ENCODE data around the gene PHB1. TPM values are rescaled to one million over a fixed set of nuclear protein-coding genes. Genes with fewer than 3 reads are reported as not detected.
"Not testable (repeated sequence)": the region's sequence is repeated elsewhere in the genome, so short reads cannot be mapped to it uniquely, and the experiment has no call there.

PHB1 gene
- total RNA-seq, 1 experiment from 2014 or later, result 249 TPM

DNA sequence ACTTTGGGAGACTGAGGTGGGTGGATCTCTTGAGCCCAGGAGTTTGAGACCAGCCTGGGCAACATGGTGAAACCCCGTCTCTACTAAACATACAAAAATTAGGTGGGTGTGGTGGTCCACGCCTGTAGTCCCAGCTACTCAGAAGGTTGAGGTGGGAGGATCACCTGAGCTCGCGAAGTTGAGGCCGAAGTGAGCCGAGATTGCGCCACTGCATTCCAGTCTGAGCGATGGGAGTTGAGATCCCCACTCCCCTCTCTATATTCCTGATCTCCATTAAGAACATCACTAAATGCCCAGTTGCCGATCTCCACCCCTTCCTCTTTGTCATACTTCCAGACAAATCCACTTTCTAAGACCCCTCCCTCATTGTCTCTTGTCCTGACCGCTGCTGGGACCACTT is 28.3 kb downstream of the PHB1 start:
- H3K27me3 ChIP-seq, result no peaks in the 10 kb centered on the region; the same call in 1 of the 2 replicates
- H3K4me1 ChIP-seq, result peaks cover 20% of the 10 kb centered on the region
- H3K36me3 ChIP-seq, result no peaks in the 10 kb centered on the region
- no peak overlapping the region for H3K27ac ChIP-seq
- H3K4me3 ChIP-seq, result no peak overlapping the region
- no peaks in the 10 kb centered on the region for H3K9me3 ChIP-seq (replicated peaks)
- DNase-seq, result no peak

DNA sequence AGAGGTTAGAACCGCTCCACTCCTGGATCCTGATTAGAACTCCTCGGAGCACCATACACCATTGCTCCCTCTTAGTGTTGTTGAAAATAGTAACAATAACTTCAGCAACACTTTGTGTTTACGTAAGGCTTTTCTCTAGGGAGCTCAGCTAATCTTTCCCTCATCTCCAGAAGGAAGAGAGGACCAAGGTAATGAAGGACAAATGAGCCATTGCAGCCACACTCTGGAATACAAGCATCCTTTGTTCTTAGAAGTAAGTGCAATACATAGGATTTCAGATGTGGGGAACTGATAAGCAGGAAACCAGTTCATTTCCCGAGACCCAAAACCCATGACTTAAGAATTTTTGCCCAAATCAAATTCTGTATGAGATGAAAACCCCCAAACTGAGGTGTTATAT is 29.7 kb downstream of the PHB1 start:
- no peaks in the 10 kb centered on the region for H3K36me3 ChIP-seq
- peaks cover 9% of the 10 kb centered on the region for H3K4me1 ChIP-seq
- H3K9me3 ChIP-seq (replicated peaks), result no peaks in the 10 kb centered on the region
- H3K27me3 ChIP-seq, result no peaks in the 10 kb centered on the region; the same call in 1 of the 2 replicates
- peak in 1 of 2 experiments; percentile 56 for DNase-seq
- no peak overlapping the region for H3K4me3 ChIP-seq
- no peak overlapping the region for H3K27ac ChIP-seq

DNA sequence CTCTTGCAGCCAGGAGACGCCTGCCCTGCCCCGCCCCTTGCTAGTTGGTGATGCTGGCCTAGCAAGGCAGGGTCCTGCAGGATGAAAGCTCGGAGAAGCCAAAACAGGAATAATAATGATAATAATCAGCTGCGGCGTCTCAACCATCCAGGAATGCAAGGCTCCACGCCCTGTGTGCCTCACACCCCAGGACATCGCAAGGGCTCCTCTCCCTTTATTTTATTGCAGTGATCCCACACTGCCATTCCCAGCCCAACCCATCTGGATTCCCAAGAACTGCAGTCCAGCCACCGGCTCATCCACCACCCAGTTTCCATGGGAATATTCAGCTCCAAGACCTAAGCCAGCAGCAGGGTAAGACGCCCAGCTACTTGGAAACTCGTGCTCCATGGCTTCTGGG is 31.6 kb downstream of the PHB1 start:
- H3K27ac ChIP-seq, result no peak overlapping the region
- no peaks in the 10 kb centered on the region for H3K9me3 ChIP-seq (replicated peaks)
- H3K36me3 ChIP-seq, result no peaks in the 10 kb centered on the region
- DNase-seq, result no peak
- H3K27me3 ChIP-seq, result no peaks in the 10 kb centered on the region; the same call in 1 of the 2 replicates
- no peak overlapping the region for H3K4me3 ChIP-seq
- H3K4me1 ChIP-seq, result peaks cover 7% of the 10 kb centered on the region

DNA sequence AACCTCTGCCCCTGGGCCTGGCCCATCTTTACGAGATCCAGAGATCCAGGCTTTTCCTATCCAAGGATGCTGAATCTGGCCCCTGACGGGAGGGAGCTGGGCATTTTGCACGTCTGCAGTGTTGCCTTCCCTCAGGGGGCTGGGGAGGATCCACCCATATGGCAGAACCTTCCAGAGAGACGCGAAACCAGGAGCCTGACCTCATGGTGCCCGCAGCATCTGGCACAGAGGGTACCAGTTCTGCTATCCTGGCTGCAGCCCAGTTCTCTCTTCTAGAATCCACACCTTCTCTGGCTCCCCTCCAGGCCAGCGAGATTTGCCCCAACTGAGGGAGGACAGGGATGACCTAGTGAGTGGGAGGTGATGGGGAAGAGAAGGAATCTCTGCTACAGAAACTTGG is 32.1 kb downstream of the PHB1 start:
- DNase-seq, result no peak

DNA sequence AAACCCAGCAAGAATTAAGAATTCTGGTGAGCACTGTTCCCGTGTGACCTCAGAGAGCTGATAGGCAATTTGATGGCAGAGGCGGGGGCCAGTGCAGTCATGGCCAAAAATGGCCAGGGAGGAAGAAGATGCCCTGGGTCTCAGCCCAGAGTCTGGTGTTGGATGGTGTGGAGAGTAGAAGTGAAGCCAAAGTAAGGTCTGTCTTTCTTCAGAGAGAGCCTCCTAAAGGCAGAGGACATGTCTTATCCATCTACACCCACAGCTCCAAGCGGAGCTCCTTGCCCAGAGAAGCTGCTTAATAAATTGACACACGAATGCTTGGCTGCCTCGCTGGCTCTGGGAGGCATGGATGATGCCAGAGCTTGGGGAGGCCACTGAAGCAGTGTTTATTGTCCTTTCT is 32.9 kb downstream of the PHB1 start:
- H3K27ac ChIP-seq, result no peak overlapping the region
- H3K9me3 ChIP-seq (replicated peaks), result no peaks in the 10 kb centered on the region
- no peak for DNase-seq
- no peak overlapping the region for H3K4me3 ChIP-seq
- H3K36me3 ChIP-seq, result no peaks in the 10 kb centered on the region
- H3K4me1 ChIP-seq, result peaks cover 7% of the 10 kb centered on the region
- H3K27me3 ChIP-seq, result no peaks in the 10 kb centered on the region; the same call in 1 of the 2 replicates

More for the DNA sequence above, 32.1 kb downstream of the PHB1 start:
- Histone ChIP-seq H3K27me3 (no peaks in the 10 kb centered on the region; the same call in 1 of the 2 replicates), H3K4me3 (no peak overlapping the region), H3K36me3 (no peaks in the 10 kb centered on the region), H3K4me1 (peaks cover 7% of the 10 kb centered on the region), H3K9me3 (replicated peaks) (no peaks in the 10 kb centered on the region), H3K27ac (no peak overlapping the region)

DNA sequence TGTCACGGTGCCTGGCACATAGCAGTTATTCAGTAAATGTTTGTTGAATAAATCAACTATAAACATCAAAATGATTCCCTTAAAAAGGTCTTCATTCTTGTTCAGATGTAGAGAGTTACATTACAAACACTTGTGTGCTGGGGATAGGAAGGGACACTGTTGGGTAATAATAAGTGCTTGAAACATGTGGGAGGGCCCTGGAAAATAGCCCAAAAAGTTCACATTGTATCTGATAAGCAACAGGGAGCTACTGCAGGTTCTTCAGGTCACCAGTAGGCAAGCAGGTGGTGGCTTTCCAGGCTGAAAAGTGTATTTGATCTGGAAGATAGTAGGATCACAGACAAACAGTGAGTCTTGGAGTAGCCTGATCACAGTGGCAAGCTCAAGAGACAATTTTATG is 33.6 kb downstream of the PHB1 start:
- no peaks in the 10 kb centered on the region for H3K9me3 ChIP-seq (replicated peaks)
- H3K4me1 ChIP-seq, result peaks cover 7% of the 10 kb centered on the region
- no peaks in the 10 kb centered on the region for H3K36me3 ChIP-seq
- DNase-seq, result no peak
- H3K27me3 ChIP-seq, result no peaks in the 10 kb centered on the region; the same call in 1 of the 2 replicates
- H3K4me3 ChIP-seq, result no peak overlapping the region
- no peak overlapping the region for H3K27ac ChIP-seq

DNA sequence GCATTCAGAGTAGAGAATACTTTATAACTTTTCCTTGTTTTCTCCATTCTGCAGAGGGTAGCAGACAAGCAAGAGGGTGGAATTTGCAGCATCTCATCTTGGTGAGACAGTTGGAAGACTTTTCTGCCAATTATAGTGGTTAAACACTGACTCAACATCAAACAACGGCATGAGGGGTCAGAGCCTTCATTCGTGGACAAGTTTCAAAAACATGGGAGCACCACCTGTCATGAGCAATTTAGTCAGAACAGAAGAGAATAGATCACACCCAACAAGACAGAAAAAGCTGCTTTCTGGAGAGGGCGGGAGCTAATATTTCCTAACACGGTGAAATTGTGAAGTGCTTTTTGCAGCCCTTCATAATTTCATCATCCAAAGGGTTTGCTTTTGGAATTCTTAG is 34.8 kb downstream of the PHB1 start:
- no peak overlapping the region for H3K27ac ChIP-seq
- DNase-seq, result no peak
- H3K4me1 ChIP-seq, result peaks cover 2% of the 10 kb centered on the region
- H3K4me3 ChIP-seq, result no peak overlapping the region
- H3K36me3 ChIP-seq, result no peaks in the 10 kb centered on the region
- H3K27me3 ChIP-seq, result no peaks in the 10 kb centered on the region; the same call in 1 of the 2 replicates
- H3K9me3 ChIP-seq (replicated peaks), result no peaks in the 10 kb centered on the region

DNA sequence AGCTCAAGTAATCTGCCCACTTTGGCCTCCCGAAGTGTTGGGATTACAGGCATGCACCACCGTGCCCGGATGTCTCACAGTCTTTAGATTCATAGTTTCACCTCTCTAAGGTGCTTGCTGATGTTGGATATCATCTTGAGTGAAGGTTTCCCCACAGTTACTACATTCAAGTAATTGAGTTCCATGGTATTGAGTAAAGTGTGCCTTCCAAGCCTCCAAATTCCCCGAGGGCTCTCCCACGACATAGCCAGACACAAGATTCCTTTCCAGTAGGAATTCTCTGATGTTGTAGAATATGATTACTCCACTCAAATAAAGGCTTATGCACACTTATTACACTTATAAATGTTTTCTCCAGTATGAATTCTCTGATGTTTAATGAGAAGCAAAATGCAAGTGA is 36.4 kb downstream of the PHB1 start:
- H3K4me1 ChIP-seq, result no peaks in the 10 kb centered on the region; the same call in 1 of the 2 replicates
- no peak for DNase-seq

DNA sequence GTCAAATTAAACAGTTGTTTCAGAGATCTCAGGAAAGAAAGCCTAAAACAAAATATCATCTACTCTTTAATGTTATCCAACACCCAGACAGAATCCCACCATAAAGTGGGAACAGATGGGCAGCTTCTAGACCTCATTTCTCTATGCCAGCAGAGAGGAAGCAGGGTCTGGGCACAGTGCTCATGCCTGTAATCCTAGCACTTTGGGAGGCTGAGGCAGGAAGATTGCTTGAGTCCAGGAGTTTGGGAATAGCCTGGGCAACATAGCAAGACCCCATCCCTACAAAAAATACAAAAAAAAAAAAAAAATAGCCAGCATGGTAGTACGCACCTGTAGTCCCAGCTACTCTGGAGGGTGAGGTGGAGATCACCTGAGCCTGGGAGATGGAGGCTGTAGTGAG is 39.1 kb downstream of the PHB1 start:
- Histone ChIP-seq H3K36me3 (no peaks in the 10 kb centered on the region), H3K27ac (no peak overlapping the region), H3K4me1 (no peaks in the 10 kb centered on the region; the same call in 1 of the 2 replicates), H3K4me3 (no peak overlapping the region), H3K27me3 (no peaks in the 10 kb centered on the region), H3K9me3 (replicated peaks) (no peaks in the 10 kb centered on the region)
- DNase-seq, result no peak

More for the DNA sequence above, 36.4 kb downstream of the PHB1 start:
- no peaks in the 10 kb centered on the region for H3K36me3 ChIP-seq
- no peak overlapping the region for H3K27ac ChIP-seq
- no peak overlapping the region for H3K4me3 ChIP-seq
- no peaks in the 10 kb centered on the region; the same call in 1 of the 2 replicates for H3K27me3 ChIP-seq
- H3K9me3 ChIP-seq (replicated peaks), result no peaks in the 10 kb centered on the region

DNA sequence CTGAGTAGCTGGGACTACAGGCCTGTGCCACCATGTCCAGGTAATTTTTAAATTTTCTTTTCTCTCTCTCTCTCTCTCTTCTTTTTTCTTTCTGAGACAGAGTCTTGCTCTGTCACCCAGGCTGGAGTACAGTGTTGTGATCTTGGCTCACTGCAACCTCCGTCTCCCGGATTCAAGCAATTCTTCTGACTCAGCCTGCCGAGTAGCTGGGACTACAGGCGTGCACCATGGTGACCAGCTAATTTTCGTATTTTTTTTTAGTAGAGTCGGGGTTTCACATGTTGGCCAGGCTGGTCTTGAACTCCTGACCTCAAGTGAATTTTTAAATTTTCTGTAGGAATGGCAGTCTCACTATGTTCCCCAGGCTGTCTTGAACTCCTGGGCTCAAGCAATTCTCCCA is 41.6 kb downstream of the PHB1 start:
- DNase-seq, result no peak
- H3K36me3 ChIP-seq, result no peaks in the 10 kb centered on the region
- no peaks in the 10 kb centered on the region for H3K9me3 ChIP-seq (replicated peaks)
- H3K27ac ChIP-seq, result no peak overlapping the region
- no peak overlapping the region for H3K4me3 ChIP-seq
- no peaks in the 10 kb centered on the region for H3K4me1 ChIP-seq
- no peaks in the 10 kb centered on the region for H3K27me3 ChIP-seq

DNA sequence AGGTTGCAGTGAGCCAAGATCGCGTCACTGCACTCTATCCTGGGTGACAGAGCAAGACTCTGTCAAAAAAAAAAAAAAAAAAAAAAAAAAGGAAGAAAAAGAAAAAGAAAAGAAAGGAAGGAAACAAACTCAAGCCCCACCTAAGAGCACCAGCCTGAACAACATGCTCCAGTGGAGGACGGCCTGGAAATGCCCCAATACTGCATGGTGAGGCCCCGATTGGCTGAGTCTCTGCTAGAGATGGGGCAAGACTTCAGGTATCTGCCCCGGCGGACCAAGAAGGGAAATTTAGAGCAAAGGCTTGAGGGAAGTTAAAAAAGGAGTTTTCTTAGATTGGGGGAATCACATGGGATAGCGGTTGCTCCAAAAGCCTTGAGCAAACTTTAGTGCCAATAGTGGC is 42.3 kb downstream of the PHB1 start:
- Histone ChIP-seq H3K9me3 (replicated peaks) (no peaks in the 10 kb centered on the region), H3K4me3 (no peak overlapping the region), H3K27ac (no peak overlapping the region), H3K4me1 (no peaks in the 10 kb centered on the region), H3K27me3 (no peaks in the 10 kb centered on the region), H3K36me3 (no peaks in the 10 kb centered on the region)
- no peak for DNase-seq

DNA sequence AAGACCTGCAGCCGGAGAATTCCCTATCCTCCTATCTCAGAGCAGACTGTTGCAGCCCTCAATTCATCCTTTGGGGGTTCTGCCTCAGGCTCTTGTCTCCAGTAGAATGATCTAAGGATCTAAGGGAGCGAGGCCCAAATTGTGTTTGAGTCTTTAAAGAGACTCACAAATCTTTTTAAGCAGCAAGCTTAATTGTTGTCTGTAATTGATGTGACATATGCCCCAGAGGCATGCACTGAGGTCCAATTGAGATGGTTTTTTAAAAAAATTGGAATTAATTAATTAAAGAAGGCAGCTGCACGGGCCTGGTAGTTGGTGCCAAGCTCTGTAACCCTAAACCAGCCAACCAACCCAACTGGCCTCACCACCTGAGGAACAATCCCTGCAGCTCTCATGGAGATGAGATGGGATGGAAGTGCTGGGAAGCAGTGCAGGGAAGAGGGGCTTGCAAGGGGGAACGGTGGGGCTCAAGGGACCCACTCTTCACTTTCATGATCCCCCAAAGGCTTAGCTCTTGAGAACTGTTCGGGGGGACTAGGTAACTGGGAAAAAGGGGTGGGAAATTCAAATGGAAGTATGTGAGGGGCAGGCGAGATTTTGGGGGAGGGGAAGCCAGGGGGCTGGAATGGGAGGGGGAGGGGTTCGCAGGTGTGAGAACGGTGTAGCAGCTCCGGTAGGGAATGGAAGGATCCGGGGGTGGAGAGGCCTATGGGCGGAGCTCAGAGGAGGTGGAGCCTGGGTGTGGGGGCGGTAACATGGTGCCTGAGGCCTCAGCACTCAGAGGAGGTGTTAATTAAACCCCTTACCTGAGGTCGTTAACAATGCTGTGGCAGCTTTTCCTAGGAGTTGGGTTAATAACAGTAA is 43.5 kb downstream of the PHB1 start:
- no peak for DNase-seq
- H3K4me3 ChIP-seq, result no peak overlapping the region
- H3K36me3 ChIP-seq, result no peaks in the 10 kb centered on the region
- no peak overlapping the region for H3K27ac ChIP-seq
- H3K27me3 ChIP-seq, result no peaks in the 10 kb centered on the region
- H3K9me3 ChIP-seq (replicated peaks), result no peaks in the 10 kb centered on the region
- H3K4me1 ChIP-seq, result no peaks in the 10 kb centered on the region

DNA sequence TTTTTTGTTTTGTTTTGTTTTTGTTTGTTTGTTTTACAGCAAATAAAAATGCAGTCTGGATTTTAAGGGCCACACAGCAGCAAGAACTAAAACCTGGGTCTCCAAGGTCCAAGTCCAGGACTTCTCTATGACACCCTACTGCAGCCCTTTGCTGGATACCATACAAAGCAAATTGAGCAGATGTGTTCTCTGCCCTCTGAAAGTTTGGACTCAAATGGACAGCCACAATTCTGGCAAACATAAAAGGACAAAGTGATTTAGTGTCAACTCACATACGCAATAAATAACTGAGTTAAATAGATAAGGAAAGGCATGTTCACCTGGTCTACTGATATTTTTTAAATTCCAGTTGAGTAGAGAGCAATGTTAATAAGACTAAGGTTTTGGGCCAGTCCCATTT is 44.9 kb downstream of the PHB1 start:
- Histone ChIP-seq H3K9me3 (replicated peaks) (no peaks in the 10 kb centered on the region), H3K27ac (no peak overlapping the region), H3K36me3 (no peaks in the 10 kb centered on the region), H3K27me3 (no peaks in the 10 kb centered on the region), H3K4me3 (no peak overlapping the region), H3K4me1 (no peaks in the 10 kb centered on the region)
- DNase-seq, result no peak

DNA sequence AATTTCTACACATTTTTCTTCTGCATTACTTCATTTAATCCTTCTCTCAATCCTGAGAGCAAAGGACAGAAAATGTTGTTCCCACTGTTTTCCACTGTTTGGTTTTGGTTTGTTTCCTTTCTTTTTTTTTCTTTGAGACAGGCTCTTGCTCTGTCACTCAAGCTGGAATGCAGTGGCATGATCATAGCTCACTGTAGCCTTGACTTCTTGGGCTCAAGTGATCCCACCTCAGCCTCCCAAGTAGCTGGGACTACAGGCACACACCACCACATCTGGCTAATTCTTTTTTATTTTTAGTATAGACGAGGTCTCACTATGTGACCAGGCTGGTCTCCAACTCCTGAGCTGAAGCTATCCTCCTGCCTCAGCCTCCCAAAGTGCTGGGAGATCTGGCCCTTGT is 45.6 kb downstream of the PHB1 start:
- Histone ChIP-seq H3K4me3 (no peak overlapping the region), H3K27me3 (no peaks in the 10 kb centered on the region), H3K4me1 (no peaks in the 10 kb centered on the region), H3K27ac (no peak overlapping the region), H3K9me3 (replicated peaks) (no peaks in the 10 kb centered on the region), H3K36me3 (no peaks in the 10 kb centered on the region)
- DNase-seq, result no peak

DNA sequence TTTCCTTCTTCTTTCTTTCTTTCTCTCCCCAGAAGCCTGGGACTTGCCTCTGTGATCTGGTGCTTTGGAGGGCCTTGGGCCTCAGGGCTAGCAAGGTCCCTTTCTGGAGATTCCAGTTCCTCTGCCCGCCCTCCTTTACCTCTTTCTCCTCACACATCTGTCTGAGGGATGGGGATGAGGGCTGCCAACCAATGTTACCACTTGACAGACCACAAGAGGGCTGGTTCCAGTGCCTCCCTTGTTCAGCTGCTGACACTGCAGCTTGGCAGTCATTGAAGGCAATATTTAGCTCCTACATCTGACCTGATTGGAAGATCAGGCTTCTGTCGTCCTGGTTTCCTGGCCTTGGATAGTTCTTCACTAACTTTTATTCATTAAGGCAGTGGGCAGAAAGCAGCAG is 49.0 kb downstream of the PHB1 start:
- no peak overlapping the region for H3K4me3 ChIP-seq
- no peaks in the 10 kb centered on the region for H3K4me1 ChIP-seq
- no peak overlapping the region for H3K27ac ChIP-seq
- DNase-seq, result peak in 1 of 2 experiments; percentile 45
- no peaks in the 10 kb centered on the region for H3K27me3 ChIP-seq
- H3K36me3 ChIP-seq, result no peaks in the 10 kb centered on the region
- H3K9me3 ChIP-seq (replicated peaks), result no peaks in the 10 kb centered on the region

DNA sequence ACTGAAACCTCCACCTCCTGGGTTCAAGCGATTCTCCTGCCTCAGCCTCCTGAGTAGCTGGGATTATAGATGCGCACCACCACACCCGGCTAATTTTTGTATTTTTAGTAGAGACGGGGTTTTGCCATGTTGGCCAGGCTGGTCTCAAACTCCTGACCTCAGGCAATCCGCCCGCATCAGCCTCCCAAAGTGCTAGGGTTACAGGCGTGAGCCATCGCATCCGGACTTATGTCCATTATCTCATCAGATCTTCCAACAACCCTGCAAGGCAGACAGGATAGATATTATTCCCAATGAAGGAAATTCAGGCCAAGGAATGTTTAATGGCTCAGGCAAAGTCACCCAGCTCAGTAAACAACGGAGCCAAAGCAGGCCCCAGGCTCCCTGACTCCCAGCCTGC is 49.6 kb downstream of the PHB1 start:
- not testable (repeated sequence) for H3K36me3 ChIP-seq; H3K27ac ChIP-seq; H3K9me3 ChIP-seq (replicated peaks); H3K27me3 ChIP-seq; H3K4me1 ChIP-seq; H3K4me3 ChIP-seq; DNase-seq
